Prostate gland (tissue), 2 donors: ENCODE measurements around the gene MYO1D.

Experiments
- CTCF ChIP-seq, 4 experiments: fragments of 200-600 bp in 2 of 4; fragments of 450-650 bp in 2 of 4; sonication (generic) in 2 of 4; IDR thresholded peaks; 1 replicate in 3 of 4; 2 replicates in 1 of 4; pipeline ENCODE4 v1.5.1; 2016 to 2019; ENCODE audit warnings: antibody characterized with exemption in 4 of 4, mild to moderate bottlenecking in 2 of 4, moderate library complexity in 2 of 4
- POLR2A ChIP-seq: fragments of 450-650 bp; IDR thresholded peaks from one replicate; pipeline ENCODE4 v1.6.1; 2016; ENCODE audit warnings: antibody characterized with exemption, mild to moderate bottlenecking
- POLR2AphosphoS5 ChIP-seq: sonication (generic); formaldehyde crosslinking; IDR thresholded peaks from one replicate; pipeline ENCODE4 v1.6.1; 2017; ENCODE audit warnings: antibody characterized with exemption

GRCh38 chr17:32646941-32647340, 230.0 kb downstream of the MYO1D start:
- TF ChIP-seq POLR2A = no peak
- no peak for TF ChIP-seq CTCF (IDR thresholded peaks at IDR 0.05)
- TF ChIP-seq POLR2AphosphoS5 = no peak
